ENCODE results near the gene VMA21. TPM values are rescaled to one million over a fixed set of nuclear protein-coding genes. Genes with fewer than 3 reads are reported as not detected.

Gene VMA21
- total and polyA plus RNA-seq, 2 experiments from 2014 or later: 17.1 to 46.8 TPM

GRCh38 chrX:151363316-151363715, 33.7 kb upstream of the VMA21 start:
- no peaks in the 10 kb centered on the region for H3K36me3 ChIP-seq (replicated peaks; ENCODE audit: insufficient read depth, low read depth)
- no peaks in the 10 kb centered on the region for H3K9me3 ChIP-seq (ENCODE audit: low read depth)
- H2AFZ ChIP-seq: no peak overlapping the region
- no peak for DNase-seq (ENCODE audit: low spot score)
- no peak overlapping the region for H3K27ac ChIP-seq
- H4K20me1 ChIP-seq (ENCODE audit: insufficient read depth, poor library complexity, severe bottlenecking): no peaks in the 10 kb centered on the region
- H3K9me2 ChIP-seq (replicated peaks; ENCODE audit: insufficient read depth): no peaks in the 10 kb centered on the region
- H3K27me3 ChIP-seq: peaks cover 5% of the 10 kb centered on the region
- no peaks in the 10 kb centered on the region for H3K4me1 ChIP-seq (ENCODE audit: insufficient read depth)
- H3K79me2 ChIP-seq: no peaks in the 10 kb centered on the region
- no peak overlapping the region for H3K4me2 ChIP-seq
- H3K4me3 ChIP-seq: no peak overlapping the region
- WGBS (ENCODE audit: low lambda C conversion rate, missing lambda C conversion rate): 94% methylated on average over 2 of the region's 2 CpGs
- TF ChIP-seq EZH2 (IDR thresholded peaks at IDR 0.05; ENCODE audit: borderline replicate concordance): no peak
- TF ChIP-seq CTCF (IDR thresholded peaks at IDR 0.05; ENCODE audit: poor library complexity): no peak
- TF ChIP-seq EZH2phosphoT487 (IDR thresholded peaks at IDR 0.05; ENCODE audit: low read depth, severe bottlenecking, unreplicated experiment): no peak

- H3K9me3 ChIP-seq (ENCODE audit: low read depth): no peaks in the 10 kb centered on the region
- no peak overlapping the region for H3K4me2 ChIP-seq
- no peak overlapping the region for H2AFZ ChIP-seq
- H3K36me3 ChIP-seq (replicated peaks; ENCODE audit: insufficient read depth, low read depth): no peaks in the 10 kb centered on the region
- no peaks in the 10 kb centered on the region for H3K27me3 ChIP-seq
- no peak overlapping the region for H3K4me3 ChIP-seq
- H4K20me1 ChIP-seq (ENCODE audit: insufficient read depth, poor library complexity, severe bottlenecking): no peaks in the 10 kb centered on the region
- no peak for DNase-seq (ENCODE audit: low spot score)
- WGBS (ENCODE audit: low lambda C conversion rate, missing lambda C conversion rate): 89% methylated on average over 2 of the region's 2 CpGs
- no peaks in the 10 kb centered on the region for H3K79me2 ChIP-seq
- no peak overlapping the region for H3K27ac ChIP-seq
- H3K4me1 ChIP-seq (ENCODE audit: insufficient read depth): no peaks in the 10 kb centered on the region
- TF ChIP-seq EZH2 (IDR thresholded peaks at IDR 0.05; ENCODE audit: borderline replicate concordance): no peak
- no peak for TF ChIP-seq EZH2phosphoT487 (IDR thresholded peaks at IDR 0.05; ENCODE audit: low read depth, severe bottlenecking, unreplicated experiment)
- TF ChIP-seq CTCF (IDR thresholded peaks at IDR 0.05; ENCODE audit: poor library complexity): no peak
- no peaks in the 10 kb centered on the region for H3K9me2 ChIP-seq (replicated peaks; ENCODE audit: insufficient read depth)
These were observed 31.4 kb upstream of the VMA21 start for GRCh38 chrX:151365579-151365978.

- TF ChIP-seq EZH2 (IDR thresholded peaks at IDR 0.05; ENCODE audit: borderline replicate concordance) (no peak), CTCF (IDR thresholded peaks at IDR 0.05; ENCODE audit: poor library complexity) (no peak), EZH2phosphoT487 (IDR thresholded peaks at IDR 0.05; ENCODE audit: low read depth, severe bottlenecking, unreplicated experiment) (no peak)
- no peaks in the 10 kb centered on the region for H3K9me2 ChIP-seq (replicated peaks; ENCODE audit: insufficient read depth)
- 48% methylated on average over 21 of the region's 21 CpGs for WGBS (ENCODE audit: low lambda C conversion rate, missing lambda C conversion rate)
- no peak overlapping the region for H3K4me3 ChIP-seq
- H3K4me1 ChIP-seq (ENCODE audit: insufficient read depth): no peaks in the 10 kb centered on the region
- no peaks in the 10 kb centered on the region for H3K79me2 ChIP-seq
- H3K4me2 ChIP-seq: no peak overlapping the region
- no peak overlapping the region for H3K27ac ChIP-seq
- H3K27me3 ChIP-seq: no peaks in the 10 kb centered on the region
- H2AFZ ChIP-seq: no peak overlapping the region
- no peaks in the 10 kb centered on the region for H4K20me1 ChIP-seq (ENCODE audit: insufficient read depth, poor library complexity, severe bottlenecking)
- no peaks in the 10 kb centered on the region for H3K36me3 ChIP-seq (replicated peaks; ENCODE audit: insufficient read depth, low read depth)
- DNase-seq (ENCODE audit: low spot score): no peak
- no peaks in the 10 kb centered on the region for H3K9me3 ChIP-seq (ENCODE audit: low read depth)
These were observed 26.1 kb upstream of the VMA21 start for GRCh38 chrX:151370906-151371305.

- no peak for DNase-seq (ENCODE audit: low spot score)
- Histone ChIP-seq H3K4me2 (no peak overlapping the region), H3K27ac (no peak overlapping the region), H3K36me3 (replicated peaks; ENCODE audit: insufficient read depth, low read depth) (no peaks in the 10 kb centered on the region), H3K9me2 (replicated peaks; ENCODE audit: insufficient read depth) (no peaks in the 10 kb centered on the region), H3K27me3 (no peaks in the 10 kb centered on the region), H3K79me2 (no peaks in the 10 kb centered on the region), H4K20me1 (ENCODE audit: insufficient read depth, poor library complexity, severe bottlenecking) (no peaks in the 10 kb centered on the region), H3K4me1 (ENCODE audit: insufficient read depth) (no peaks in the 10 kb centered on the region), H3K9me3 (ENCODE audit: low read depth) (no peaks in the 10 kb centered on the region), H3K4me3 (no peak overlapping the region), H2AFZ (no peak overlapping the region)
- no peak for TF ChIP-seq EZH2 (IDR thresholded peaks at IDR 0.05; ENCODE audit: borderline replicate concordance)
- no peak for TF ChIP-seq EZH2phosphoT487 (IDR thresholded peaks at IDR 0.05; ENCODE audit: low read depth, severe bottlenecking, unreplicated experiment)
- TF ChIP-seq CTCF (IDR thresholded peaks at IDR 0.05; ENCODE audit: poor library complexity): no peak
- 77% methylated on average over 7 of the region's 7 CpGs for WGBS (ENCODE audit: low lambda C conversion rate, missing lambda C conversion rate)
These were observed 12.2 kb upstream of the VMA21 start for GRCh38 chrX:151384807-151385206.

Measured in hepatocyte (in vitro differentiated cells).